Measurements from ENCODE around the gene CMAS.
"Not testable (repeated sequence)": the region's sequence is repeated elsewhere in the genome, so short reads cannot be mapped to it uniquely, and the experiment has no call there.

The CMAS gene

DNA sequence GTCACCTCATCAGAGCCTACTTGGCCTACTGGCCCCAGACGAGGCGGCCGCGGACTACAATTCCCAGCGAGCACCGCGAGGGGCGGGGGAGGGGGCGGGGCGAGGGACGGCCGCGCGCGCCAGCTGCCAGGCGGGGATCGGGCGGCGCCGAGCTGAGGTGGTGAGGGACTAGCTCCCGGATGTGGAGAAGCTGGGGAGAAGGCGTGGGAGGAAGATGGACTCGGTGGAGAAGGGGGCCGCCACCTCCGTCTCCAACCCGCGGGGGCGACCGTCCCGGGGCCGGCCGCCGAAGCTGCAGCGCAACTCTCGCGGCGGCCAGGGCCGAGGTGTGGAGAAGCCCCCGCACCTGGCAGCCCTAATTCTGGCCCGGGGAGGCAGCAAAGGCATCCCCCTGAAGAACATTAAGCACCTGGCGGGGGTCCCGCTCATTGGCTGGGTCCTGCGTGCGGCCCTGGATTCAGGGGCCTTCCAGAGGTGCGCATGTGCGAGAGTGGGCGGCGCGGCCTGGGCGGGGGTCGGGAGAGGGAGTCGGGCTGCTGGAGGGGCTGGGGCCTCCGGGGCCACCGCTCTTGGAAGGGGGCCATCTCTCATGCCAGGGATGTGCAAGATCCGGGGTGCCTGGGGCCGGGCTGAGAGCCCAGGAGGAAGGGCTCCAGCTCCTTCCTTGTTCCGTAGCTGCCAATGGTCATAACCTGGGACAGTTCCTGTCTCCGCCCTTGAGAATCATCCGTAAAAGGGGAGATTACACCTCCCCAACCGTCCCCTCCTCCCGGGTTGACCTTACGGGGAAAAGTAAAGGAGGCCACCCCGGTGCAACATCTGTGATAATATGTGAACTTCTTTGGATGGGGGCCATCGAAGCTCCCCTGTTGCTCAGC, at the start of gene CMAS:
Gene CMAS (plus strand): TSS at position 129 of the 878 bp plus-strand sequence. CDS start 86 bp downstream, at position 215.
- DNase-seq (ENCODE audit: low spot score): peak; percentile 78

DNA sequence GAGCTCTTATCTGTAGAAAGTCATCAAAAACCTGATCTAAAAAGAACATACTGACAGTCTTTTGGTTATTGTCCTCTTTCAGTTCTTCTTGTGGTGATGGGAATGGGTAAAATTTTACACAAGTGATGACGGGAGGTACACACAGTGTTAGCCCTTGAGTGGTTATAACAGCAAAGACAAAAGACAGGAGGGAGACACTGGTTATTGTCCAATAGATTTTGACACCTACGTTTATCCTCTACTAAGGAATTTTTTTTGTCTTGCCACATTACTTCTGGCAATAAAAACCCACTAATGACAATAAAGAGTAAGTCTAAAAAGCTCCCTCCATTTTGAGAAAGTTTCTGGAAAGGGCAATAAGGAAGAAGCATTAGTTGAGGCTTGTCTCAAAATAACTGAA, 47.7 kb upstream of the CMAS start:
- DNase-seq (ENCODE audit: low spot score): no peak

DNA sequence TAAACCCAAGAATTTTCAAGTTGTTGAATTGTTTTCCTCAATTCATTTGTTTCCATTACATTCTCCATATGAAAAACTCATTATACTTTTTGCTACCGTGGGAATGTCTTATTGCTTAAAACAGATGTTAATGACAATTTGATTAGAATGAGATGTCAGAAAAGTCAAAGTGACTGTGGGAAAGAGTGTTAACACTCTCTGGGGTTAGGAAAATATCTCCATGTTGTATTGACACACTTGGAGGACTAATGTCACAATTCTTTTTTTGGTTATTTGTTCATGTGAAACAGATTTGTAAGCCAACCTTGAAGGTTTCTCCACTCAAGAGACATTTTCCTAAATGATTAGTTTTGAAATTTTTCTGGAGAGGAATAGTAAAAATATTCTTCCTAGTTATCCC, 47.2 kb upstream of the CMAS start:
- no peak for DNase-seq (ENCODE audit: low spot score)

DNA sequence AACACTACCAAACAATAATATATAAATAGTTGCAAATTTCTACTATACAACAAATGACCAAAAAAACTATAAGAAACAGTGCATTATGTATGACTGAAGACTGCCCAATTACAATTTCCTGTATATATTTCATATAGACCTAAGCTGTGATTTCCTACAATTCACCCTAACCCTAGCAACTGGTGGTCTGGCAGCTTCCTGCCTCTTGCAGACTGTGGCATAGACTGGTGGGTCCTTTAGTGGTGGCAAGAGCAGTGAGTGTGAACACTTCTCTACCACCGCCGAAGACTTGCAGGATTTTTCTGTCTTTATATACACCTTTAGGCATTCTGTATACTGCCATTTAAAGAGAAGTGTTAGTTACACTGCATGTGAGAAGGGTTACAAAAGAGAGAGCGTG, 43.6 kb upstream of the CMAS start:
- DNase-seq (ENCODE audit: low spot score): no peak

DNA sequence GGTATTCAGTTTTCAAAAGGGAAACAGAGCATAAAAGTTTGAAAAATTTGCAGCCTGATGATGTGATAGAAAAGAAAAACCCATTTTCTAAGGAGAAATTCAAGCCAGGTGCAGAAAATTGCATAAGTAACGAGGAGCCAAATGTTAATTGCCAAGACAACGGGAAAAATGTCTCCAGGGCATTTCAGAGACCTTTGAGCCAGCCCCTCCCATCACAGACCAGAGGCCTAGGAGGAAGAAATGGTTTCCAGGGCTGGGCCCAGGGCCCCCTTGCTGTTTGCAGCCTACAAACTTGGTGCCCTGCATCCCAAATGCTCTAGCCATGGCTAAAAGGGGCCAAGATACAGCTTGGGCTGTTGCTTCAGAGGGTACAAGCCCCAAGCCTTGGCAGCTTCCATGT, 38.2 kb upstream of the CMAS start:
- not testable (repeated sequence) for DNase-seq (ENCODE audit: low spot score)

DNA sequence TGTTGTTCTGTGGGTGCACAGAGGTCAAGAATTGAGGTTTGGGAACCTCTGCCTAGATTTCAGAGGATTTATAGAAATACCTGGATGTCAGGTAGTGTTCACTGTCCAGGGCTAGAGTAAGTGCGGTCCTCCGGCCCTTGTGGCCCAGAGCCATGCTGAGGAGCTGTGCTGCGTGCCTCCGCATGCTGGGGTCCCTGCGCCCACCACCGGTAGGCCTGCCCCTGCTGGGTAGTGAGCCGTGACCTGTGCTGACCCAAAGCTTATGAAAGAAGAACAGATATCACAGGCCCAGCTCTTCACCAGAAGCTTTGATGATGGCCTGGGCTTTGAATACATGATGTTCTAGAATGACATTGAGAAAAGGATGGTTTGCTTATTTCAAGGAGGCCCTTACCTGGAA, 37.8 kb upstream of the CMAS start:
- DNase-seq (ENCODE audit: low spot score): no peak

DNA sequence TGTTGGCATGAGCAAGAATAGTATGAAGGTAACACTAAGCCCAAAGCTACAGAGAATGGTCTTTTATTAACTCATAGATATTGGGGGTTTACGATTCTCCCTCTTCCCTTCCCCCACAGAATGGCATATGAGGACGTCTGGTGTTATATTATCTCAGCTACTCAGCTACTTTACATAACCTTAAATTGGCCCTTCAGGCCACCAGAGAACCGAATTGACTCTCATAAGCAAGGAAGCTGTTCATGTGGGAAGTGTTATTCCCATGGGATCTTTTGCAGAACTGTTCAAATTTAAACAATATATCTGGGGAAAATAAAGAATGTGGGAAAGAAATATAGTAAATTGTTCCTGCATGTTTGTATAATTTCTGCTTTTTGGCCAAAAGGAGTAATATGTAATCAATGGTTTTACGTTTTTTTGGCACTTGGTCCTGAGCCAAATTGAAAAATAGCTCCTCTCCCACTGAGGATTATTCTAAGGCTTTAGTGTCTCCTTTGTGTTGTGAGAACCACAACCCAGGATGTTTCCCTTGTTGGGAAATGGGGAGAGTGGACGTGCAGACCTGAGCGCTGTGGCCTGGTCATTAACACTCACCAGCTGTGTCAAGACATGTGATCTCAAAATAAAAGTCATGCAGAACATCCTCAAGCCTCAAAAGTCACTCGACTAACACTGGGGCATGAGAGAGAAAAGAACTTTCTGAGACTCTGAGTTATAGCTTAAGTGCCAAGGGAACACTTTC, 31.8 kb upstream of the CMAS start:
- no peak for DNase-seq (ENCODE audit: low spot score)

DNA sequence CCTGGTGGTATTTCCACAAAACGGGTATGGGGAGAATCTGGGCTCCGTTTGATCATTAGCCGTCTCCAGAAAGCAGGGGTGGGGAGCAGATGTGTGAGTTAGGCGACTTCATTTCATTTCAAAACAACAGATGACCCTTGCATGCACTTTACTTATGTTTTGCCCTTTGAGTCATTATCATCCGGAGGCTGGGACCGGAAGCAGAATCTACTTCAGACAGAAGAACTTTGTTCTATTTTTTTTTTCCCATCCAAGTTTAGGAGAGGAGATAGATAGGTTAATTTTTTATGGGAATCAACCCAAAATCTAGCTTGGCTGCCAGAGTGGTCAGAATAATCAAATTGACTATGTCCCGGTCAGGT, 31.3 kb upstream of the CMAS start:
- no peak for DNase-seq (ENCODE audit: low spot score)

DNA sequence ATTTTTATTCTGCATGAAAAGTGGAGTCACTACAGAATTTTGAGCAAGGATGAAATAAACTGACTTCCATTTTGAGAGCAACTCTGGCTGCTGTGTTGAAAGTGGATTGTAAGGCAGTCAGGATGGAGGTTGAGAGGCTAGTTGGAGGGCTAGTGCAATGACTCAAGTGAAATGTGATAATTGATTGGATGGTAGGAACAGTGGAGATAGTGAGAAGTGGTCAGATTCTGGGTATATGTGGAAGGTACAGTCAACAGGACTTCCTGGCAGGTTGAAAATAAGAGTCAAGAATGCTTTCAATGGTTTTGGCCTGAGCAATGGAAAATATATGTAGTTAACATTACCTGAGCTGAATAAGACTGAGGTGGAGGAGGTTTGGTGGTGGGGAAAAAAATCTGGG, 29.0 kb upstream of the CMAS start:
- no peak for DNase-seq (ENCODE audit: low spot score)

DNA sequence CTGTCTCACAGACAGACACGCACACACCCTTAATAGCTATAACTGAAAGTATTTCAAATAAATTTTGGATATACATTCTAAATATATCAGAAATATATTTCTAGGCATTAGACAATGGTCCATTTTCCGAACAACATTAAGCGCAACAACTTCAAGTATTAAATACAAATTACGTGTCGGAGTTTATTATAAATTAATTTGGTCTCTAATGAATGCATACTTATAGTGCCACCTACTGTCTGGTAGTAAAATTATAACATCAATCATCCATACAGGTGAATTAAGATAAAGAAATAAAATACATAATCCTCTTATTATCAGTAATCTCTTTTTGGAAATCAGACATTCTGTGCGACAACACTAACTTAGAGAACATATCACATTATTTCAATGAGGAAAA, 27.2 kb upstream of the CMAS start:
- peak; percentile 39 for DNase-seq (ENCODE audit: low spot score)

DNA sequence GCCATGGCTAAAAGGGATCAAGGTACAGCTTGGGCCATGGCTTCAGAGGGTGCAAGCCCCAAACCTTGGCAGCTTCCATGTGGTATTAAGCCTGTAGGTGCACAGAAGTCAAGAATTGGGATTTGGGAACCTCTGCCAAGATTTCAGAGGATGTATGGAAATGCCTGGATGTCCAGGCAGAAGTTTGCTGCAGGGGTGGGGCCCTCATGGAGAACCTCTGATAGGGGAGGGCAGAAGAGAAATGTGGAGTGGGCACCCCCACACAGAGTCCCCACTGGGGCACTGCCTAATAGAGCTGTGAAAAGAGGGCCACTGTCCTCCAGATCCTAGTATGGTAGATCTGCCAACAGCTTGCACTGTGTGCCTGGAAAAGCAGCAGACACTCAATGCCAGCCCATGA, 22.5 kb upstream of the CMAS start:
- DNase-seq (ENCODE audit: low spot score): not testable (repeated sequence)

DNA sequence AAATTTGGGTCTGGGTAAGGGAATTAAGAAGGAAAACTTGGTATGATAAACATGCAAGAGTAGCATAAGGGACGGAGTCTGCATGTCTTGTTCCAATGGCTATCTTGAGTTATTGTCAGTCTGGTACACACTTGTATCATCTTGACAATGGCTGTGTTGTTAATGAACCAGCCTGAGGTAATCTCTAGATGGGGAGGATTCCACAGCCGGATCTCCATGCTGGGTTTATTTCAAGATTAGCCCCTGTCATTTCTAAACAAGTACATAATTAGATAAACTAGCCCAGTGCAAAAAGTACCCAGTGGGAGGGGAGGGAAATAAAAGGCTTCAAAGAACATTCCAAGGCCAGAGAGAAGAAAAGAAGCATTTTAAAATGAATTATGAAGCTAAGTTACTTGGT, 16.5 kb upstream of the CMAS start:
- DNase-seq (ENCODE audit: low spot score): no peak

DNA sequence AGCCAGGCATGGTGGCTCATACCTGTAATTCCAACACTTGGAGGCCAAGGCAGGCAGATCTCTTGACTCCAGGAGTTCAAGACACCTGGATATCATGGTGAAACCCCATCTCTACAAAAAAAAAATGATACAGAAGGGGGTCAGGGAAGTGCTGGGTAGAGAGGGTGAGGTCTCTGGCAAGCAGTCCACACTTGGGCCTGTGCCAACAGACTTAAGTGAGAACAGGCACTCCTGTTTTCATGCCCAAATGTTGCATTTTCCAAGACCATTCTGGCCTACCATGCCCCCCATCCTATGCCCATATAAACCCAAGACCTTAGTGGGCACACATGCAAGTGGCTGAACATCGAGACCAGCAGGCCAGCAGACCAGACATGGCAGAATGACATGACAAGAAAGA, 16.0 kb upstream of the CMAS start:
- DNase-seq (ENCODE audit: low spot score): no peak

DNA sequence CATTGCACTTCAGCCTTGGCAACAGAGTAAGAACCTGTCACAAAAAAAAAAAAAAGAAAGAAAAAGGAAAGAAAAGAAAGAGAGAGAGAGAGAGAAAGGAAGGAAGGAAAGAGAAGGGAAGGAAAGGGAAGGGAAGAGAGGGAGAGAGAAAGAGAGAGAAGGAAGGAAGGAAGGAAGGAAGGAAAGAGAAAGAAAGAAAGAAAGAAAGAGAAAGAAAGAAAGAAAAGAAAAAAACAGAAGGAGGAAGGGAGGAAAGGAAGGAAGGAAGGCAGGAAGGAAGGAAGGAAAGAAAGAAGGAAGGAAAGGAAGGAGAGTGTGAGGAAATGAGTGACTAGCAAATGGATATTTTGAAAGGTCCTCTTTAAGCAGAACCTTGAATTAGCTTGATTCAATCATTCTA, 13.3 kb upstream of the CMAS start:
- no peak for DNase-seq (ENCODE audit: low spot score)

DNA sequence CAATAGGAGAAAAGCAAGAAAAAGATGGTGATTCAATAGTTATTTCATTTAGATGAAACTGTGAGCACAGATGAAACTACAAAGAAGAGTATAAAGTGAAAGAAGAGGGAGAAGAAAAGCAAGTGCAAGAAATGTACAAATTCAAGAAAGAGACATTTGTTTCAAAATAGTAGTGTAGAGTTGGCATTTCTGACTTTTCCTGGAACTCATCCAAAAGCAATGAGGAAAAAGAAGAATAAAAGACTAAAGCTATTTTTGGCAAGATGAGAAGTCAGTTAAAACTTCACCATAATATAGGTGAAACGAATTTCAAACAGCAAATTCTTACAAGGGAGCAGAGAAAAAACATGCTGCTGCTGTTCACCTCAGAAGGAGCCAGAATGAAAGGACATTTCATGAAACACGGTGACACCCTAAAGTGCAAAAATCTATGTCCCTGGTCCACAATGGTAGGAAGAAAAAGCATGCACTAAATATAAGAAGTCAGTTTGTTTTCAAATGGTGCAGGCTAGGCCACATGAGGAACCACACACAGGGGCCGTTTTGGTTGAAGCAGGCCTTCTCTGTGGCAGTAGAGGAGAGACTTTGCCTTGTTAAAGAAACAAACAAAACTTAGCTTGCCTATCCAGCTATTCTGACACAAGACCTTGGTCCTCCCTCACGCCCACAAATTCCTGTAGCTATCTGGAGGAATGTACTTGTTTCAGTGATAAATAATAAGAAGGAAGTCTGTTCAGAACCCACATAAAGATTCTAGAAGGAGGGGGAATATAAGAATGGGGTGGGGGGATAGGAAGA, 11.1 kb upstream of the CMAS start:
- no peak for DNase-seq (ENCODE audit: low spot score)

DNA sequence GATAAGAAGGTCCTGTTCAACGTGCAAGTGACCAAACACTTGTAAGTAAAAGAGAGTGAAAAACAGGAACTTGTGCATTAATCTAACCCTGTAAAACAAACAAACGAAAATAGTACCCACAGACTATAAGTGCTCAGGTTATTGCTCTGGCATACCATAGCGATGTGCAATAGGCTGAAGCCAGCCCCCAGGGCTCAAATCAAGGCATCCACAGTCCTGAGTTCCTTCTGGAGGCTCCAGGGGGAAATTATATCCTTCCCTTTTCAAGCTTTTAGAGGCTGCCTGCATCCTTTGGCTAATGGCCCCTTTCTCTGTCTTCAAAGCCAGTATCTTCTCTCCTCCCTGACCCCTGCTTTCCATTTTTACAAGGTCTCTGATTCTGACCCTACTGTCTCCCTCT, 8.1 kb upstream of the CMAS start:
- no peak for DNase-seq (ENCODE audit: low spot score)

DNA sequence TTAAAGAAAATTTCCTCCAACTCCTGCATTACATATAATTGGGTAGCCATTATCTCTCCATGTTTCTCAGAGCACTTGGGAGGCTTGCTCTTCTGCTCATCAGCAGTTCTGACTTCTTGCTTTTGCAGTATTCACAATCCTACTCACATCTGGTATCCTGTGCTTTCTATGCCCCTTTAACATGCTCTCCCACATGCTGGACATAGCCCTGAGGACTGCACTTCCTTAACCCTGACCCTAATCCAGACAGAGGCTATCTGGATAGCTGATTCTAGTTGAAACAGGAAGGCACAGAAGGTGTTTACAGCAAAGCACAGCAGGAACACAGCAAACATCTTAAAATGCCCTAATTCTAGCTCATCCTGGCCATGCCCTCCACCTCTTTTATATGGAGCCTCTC, 7.3 kb upstream of the CMAS start:
- no peak for DNase-seq (ENCODE audit: low spot score)

DNA sequence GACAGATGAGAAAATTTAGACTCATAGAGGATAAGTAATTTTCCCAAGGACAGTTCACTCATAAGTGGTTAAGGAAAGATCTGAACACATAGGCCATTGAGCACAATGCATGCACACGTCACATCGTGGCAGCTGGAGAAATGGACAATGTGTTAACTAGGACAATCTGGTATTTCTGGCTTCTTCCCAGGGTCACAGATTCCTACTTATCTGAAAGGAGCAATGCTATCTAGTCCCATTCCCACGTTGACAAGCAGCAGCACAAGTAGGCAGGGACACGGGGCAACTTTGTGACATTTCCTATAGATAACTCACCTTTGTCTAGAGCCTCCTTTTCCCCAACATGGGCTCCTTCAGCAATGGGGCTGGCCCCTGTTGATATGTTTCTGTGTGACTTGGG, 6.7 kb upstream of the CMAS start:
- no peak for DNase-seq (ENCODE audit: low spot score)

DNA sequence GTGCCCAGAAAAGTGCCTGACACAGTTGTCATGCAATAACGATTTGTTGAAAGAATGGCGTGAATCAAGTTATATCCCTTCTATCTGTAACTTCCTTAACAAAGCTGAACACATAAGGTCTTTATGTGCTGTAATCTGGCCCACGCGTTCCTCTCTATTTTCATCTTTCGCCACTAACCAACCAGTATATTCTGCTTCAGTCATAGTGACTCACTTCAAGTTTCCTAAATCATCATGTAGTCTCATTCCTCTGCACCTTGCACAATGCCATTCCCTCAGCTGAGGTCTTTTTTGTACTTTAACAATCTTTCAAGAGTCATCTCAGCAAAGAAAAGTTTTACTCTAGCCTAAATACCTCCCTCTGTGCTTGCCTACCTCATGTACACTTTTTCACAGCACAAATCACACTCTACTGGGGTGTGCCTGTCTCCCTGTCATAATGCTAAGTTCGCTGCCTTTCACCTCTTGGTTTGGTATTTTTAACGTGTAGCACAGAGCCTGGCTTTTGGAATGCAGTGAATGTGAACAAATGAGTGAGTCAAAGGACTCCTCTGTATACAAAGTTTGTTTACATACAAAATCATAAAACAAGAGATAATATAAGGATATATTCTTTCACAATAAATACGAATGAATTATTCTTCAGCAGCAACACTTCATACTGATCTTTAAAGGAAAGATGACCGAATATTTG, 2.9 kb upstream of the CMAS start:
- no peak for DNase-seq (ENCODE audit: low spot score)

DNA sequence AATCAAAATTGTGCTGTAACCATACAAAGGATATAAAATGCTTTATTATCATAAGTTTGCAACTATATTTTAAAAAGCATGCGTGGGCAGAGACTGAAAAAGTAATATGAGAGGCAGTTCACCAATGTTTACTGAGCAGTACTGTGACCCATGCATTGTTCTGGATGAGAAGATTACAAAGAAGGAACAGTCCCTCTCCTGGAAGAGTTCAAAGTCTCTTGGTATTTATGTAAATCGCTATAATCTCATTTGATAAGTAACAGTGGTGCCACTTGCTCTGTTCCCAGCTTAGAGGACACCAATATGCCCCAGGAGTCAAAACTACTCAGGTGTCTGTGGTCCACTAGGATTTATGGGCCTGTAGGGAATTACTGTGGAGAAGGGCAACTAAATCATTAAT, 2.1 kb upstream of the CMAS start:
- DNase-seq (ENCODE audit: low spot score): no peak

DNA sequence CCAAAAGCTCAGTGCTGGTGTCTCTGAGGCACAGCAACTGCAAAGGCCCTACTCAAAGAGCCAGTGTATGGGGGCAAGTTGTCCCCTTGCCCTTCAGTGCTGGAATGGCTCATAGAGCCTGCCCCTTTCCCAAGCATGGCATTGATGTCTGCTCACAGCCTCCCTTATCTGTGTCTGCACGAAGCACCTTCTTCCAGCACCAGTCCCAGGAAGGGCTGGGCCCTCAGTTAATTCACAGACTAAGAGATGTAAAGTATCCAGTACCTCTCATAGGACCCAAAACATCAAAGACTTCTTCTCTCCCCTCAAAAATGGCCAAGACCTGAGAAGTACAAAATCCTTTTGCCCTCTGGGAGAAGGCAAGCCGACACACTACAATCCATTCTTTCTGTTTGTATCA, 1.6 kb upstream of the CMAS start:
- no peak for DNase-seq (ENCODE audit: low spot score)

DNA sequence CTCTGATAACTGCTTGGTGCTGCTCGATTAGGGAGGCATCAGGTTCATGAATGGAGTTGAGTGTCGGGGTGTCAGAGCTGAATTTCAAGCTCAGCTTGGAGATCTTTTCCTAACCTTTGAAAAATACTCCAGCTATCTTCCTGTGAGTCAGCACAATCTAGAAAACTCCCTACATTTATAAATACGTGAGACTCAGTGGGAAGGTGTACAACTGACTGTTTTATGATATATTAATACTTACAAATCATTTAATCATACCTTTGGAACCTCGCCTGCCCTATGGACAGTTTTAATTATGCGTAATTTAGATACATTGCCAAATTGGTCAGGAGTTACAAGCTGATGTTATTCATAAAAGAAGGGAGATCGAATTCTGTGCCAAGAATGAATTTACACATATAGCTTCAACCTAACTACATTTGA, 961 bp downstream of the CMAS start:
- DNase-seq (ENCODE audit: low spot score): no peak
